NT2/D1 (cell line): ENCODE results near the gene LELP1.

Source experiments
- SUZ12 ChIP-seq: IDR thresholded peaks from 2 replicates; pipeline ENCODE4 v1.6.1; 2011; ENCODE audit not compliant: insufficient read length, insufficient read depth; ENCODE audit errors: extremely low read depth
- YY1 ChIP-seq: IDR thresholded peaks from 2 replicates; pipeline ENCODE4 v1.6.1; 2011; ENCODE audit not compliant: insufficient read length, insufficient read depth
- ZNF274 ChIP-seq: IDR thresholded peaks from 2 replicates; pipeline ENCODE4 v1.6.1; 2011; ENCODE audit warnings: mild to moderate bottlenecking, low read depth, low read length

DNA sequence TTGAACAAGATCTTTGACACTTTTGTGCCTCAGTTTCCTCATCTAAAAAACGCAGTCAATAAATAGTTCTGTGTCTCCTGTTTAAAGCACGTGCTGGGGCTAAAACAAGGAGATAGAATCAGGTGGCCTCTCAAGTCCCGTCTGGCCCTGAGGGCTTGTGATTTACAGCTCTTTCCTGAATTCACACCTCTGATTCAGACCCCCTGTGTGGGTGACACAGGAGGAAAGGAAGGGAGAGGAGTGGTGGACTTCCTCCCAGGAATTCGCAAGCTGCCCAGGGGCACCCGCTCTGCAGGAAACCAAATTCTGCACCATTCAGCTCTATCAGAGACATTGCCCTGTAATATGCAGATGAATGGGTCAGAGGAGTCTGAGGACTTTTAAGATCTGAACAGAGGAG lies 9.0 kb downstream of the LELP1 start:
- TF ChIP-seq SUZ12 (no peak), YY1 (no peak), ZNF274 (no peak)
